Body of pancreas (tissue), 4 donors: ENCODE results near the gene FAM83B.

Experiments
- POLR2A ChIP-seq, 3 donors: fragments of 450-650 bp; IDR thresholded peaks; one replicate each; pipeline ENCODE4 v1.6.1; 2016; ENCODE audit warnings: antibody characterized with exemption in 3 of 3, mild to moderate bottlenecking in 2 of 3
- TF ChIP-seq, protein P1 (sequence below), 7 experiments: fragments of 450-650 bp in 4 of 7; fragments of 200-600 bp in 3 of 7; sonication (generic) in 3 of 7; IDR thresholded peaks; one replicate each; pipeline ENCODE4 v1.5.1; 2016 to 2019; ENCODE audit warnings: antibody characterized with exemption in 7 of 7

DNA sequence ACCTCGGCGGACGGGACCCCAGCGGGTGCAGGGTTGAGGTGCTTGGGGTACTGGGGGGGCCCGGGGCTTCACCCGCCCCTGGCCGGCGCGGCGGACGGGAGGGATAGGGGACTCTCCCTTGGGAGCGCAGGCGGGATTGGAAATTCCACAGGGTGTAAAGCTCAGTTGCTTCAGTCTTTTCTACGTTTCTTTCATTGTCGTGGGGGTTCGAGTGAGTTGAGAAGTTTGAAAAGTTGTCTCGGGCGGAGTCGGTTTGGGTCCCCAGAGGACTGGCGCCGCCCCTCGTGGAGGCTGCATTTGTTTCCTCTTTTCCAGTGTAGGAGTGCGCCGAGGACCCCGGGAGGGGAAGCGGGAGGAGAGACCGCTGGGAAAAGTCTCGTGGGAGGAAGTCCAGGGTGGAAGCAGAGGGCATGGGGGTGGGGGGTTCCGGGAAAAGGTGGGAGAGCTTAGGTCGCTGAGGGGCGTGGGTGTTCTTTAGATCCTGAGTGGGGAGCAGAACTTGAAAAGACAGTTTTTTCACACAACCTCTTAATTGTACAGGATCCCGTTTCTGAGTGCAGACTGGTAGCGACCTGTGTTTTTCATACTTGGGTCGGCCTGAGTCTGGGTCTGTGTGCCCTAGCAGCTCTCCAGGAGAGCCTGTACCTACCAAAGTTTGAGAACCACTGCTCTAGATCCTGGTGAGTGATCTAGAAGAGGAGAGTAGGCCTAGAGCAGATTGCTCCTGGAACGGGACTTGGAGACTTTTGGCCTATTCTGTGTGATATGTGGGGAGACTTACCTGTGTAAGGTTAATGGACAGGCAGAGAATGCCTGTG, 495 bp downstream of the FAM83B start:
- TF ChIP-seq, protein P1, sequence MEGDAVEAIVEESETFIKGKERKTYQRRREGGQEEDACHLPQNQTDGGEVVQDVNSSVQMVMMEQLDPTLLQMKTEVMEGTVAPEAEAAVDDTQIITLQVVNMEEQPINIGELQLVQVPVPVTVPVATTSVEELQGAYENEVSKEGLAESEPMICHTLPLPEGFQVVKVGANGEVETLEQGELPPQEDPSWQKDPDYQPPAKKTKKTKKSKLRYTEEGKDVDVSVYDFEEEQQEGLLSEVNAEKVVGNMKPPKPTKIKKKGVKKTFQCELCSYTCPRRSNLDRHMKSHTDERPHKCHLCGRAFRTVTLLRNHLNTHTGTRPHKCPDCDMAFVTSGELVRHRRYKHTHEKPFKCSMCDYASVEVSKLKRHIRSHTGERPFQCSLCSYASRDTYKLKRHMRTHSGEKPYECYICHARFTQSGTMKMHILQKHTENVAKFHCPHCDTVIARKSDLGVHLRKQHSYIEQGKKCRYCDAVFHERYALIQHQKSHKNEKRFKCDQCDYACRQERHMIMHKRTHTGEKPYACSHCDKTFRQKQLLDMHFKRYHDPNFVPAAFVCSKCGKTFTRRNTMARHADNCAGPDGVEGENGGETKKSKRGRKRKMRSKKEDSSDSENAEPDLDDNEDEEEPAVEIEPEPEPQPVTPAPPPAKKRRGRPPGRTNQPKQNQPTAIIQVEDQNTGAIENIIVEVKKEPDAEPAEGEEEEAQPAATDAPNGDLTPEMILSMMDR (IDR thresholded peaks at IDR 0.05) = no peak
- peak in 2 of 3 donors; percentile 6 to 29 for TF ChIP-seq POLR2A (IDR thresholded peaks at IDR 0.05)
